OCI-LY3 (cell line): ENCODE measurements around the gene SLC25A21.

Experiments used
- CTCF ChIP-seq: fragments of 200-600, 300-600 bp; sonication (generic); IDR thresholded peaks from 2 replicates; pipeline ENCODE4 v1.5.1; 2014; ENCODE audit warnings: antibody characterized with exemption, low read length, low read depth
- EZH2phosphoT487 ChIP-seq: fragments of 200-600 bp; shearing (Covaris generic); IDR thresholded peaks from 2 replicates; pipeline ENCODE4 v1.6.1; 2018; ENCODE audit warnings: antibody characterized with exemption, mixed run types, low read depth

- TF ChIP-seq CTCF (no peak), EZH2phosphoT487 (no peak)
Measured at GRCh38 chr14:36700651-36701050, 471.8 kb downstream of the SLC25A21 start.
